ENCODE results near the gene C17orf114.

DNA sequence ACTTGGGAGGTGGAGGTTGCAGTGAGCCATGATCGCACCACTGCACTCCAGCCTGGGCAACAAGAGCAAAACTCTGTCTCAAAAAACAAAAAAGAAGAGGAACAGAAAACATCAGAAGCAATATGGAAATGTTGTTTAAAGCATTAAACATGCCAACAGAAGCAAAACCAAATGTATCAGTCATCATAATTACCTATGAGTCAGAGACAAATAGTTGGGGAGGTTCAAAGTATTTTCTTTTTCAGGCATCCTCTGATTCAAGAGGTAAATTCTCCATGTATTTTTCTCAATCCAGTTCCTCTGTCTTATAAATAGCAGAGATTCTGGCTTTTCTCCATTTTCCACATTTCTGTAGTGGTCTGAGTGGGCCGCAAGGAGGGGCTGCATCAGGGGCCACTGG is 32.5 kb downstream of the C17orf114 start:
- TF ChIP-seq EZH2 (IDR thresholded peaks at IDR 0.05; ENCODE audit: borderline replicate concordance) (no peak), EZH2phosphoT487 (IDR thresholded peaks at IDR 0.05; ENCODE audit: low read depth, severe bottlenecking, unreplicated experiment) (no peak)
